ENCODE data around the gene GAS2L2. TPM values are rescaled to one million over a fixed set of nuclear protein-coding genes. Genes with fewer than 3 reads are reported as not detected.

The GAS2L2 gene
- total RNA-seq, 1 donor from 2014 or later, result not detected

GRCh38 chr17:35747540-35748017, 5.5 kb downstream of the GAS2L2 start:
- no peak for DNase-seq (ENCODE audit: low read depth)
- peak; percentile 86 for TF ChIP-seq CTCF (conservative IDR thresholded peaks at IDR 0.05; ENCODE audit: low read depth, low read length)
- H3K4me3 ChIP-seq (ENCODE audit: low read depth, low read length), result peak overlapping the region; percentile 33

GRCh38 chr17:35745749-35746320, 7.2 kb downstream of the GAS2L2 start:
- DNase-seq (ENCODE audit: low read depth), result no peak
- no peak overlapping the region for H3K4me3 ChIP-seq (ENCODE audit: low read depth, low read length)
- no peak for TF ChIP-seq CTCF (conservative IDR thresholded peaks at IDR 0.05; ENCODE audit: low read depth, low read length)

- DNase-seq (ENCODE audit: low read depth), result no peak
- H3K4me3 ChIP-seq (ENCODE audit: low read depth, low read length), result no peak overlapping the region
- no peak for TF ChIP-seq CTCF (conservative IDR thresholded peaks at IDR 0.05; ENCODE audit: low read depth, low read length)
Observed at GRCh38 chr17:35745246-35745645, 7.8 kb downstream of the GAS2L2 start.

GRCh38 chr17:35744830-35745229, 8.2 kb downstream of the GAS2L2 start:
- no peak for TF ChIP-seq CTCF (conservative IDR thresholded peaks at IDR 0.05; ENCODE audit: low read depth, low read length)
- no peak for DNase-seq (ENCODE audit: low read depth)
- no peak overlapping the region for H3K4me3 ChIP-seq (ENCODE audit: low read depth, low read length)

GRCh38 chr17:35743626-35744328, 9.3 kb downstream of the GAS2L2 start:
- no peak overlapping the region for H3K4me3 ChIP-seq (ENCODE audit: low read depth, low read length)
- TF ChIP-seq CTCF (conservative IDR thresholded peaks at IDR 0.05; ENCODE audit: low read depth, low read length), result no peak
- no peak for DNase-seq (ENCODE audit: low read depth)

- TF ChIP-seq CTCF (conservative IDR thresholded peaks at IDR 0.05; ENCODE audit: low read depth, low read length), result no peak
- no peak overlapping the region for H3K4me3 ChIP-seq (ENCODE audit: low read depth, low read length)
- DNase-seq (ENCODE audit: low read depth), result no peak
Observed at GRCh38 chr17:35742896-35743477, 10.1 kb downstream of the GAS2L2 start.

All from epithelial cell of proximal tubule (primary cell).